ENCODE data around the gene TOM1L1.

TOM1L1 gene

GRCh38 chr17:54887787-54888186, 12.9 kb upstream of the TOM1L1 start:
- no peak overlapping the region for H2AFZ ChIP-seq
- H3K4me3 ChIP-seq (ENCODE audit: low read depth, low read length): no peak overlapping the region
- H3K9me3 ChIP-seq (ENCODE audit: control insufficient read depth, low read length): no peaks in the 10 kb centered on the region
- no peak for TF ChIP-seq CTCF (IDR thresholded peaks at IDR 0.05)
- no peak overlapping the region for H3K9ac ChIP-seq
- H3K27me3 ChIP-seq (ENCODE audit: control insufficient read depth, insufficient read depth, low read length): no peaks in the 10 kb centered on the region
- H3K4me2 ChIP-seq (ENCODE audit: low read length): no peak overlapping the region
- no peak overlapping the region for H3K27ac ChIP-seq
- H3K79me2 ChIP-seq: no peaks in the 10 kb centered on the region
- no peaks in the 10 kb centered on the region for H3K36me3 ChIP-seq (ENCODE audit: control insufficient read depth, insufficient read depth, low read length)
- peaks cover 6% of the 10 kb centered on the region for H3K4me1 ChIP-seq

- Histone ChIP-seq H3K4me3 (ENCODE audit: low read depth, low read length) (no peak overlapping the region), H3K9ac (no peak overlapping the region), H3K27ac (no peak overlapping the region), H3K27me3 (ENCODE audit: control insufficient read depth, insufficient read depth, low read length) (no peaks in the 10 kb centered on the region), H3K4me2 (ENCODE audit: low read length) (no peak overlapping the region), H3K9me3 (ENCODE audit: control insufficient read depth, low read length) (no peaks in the 10 kb centered on the region), H3K36me3 (ENCODE audit: control insufficient read depth, insufficient read depth, low read length) (no peaks in the 10 kb centered on the region), H3K4me1 (peaks cover 6% of the 10 kb centered on the region), H2AFZ (no peak overlapping the region), H3K79me2 (no peaks in the 10 kb centered on the region)
- TF ChIP-seq CTCF (IDR thresholded peaks at IDR 0.05): no peak
Observed at GRCh38 chr17:54888254-54888653, 12.4 kb upstream of the TOM1L1 start.

- no peak for TF ChIP-seq CTCF (IDR thresholded peaks at IDR 0.05)
- Histone ChIP-seq H3K27ac (no peak overlapping the region), H3K9ac (no peak overlapping the region)
Observed at GRCh38 chr17:54888981-54889380, 11.7 kb upstream of the TOM1L1 start.

GRCh38 chr17:54891176-54891821, 9.4 kb upstream of the TOM1L1 start:
- H3K9ac ChIP-seq: no peak overlapping the region
- no peak overlapping the region for H2AFZ ChIP-seq
- H3K79me2 ChIP-seq: no peaks in the 10 kb centered on the region
- no peaks in the 10 kb centered on the region for H3K27me3 ChIP-seq (ENCODE audit: control insufficient read depth, insufficient read depth, low read length)
- TF ChIP-seq CTCF (IDR thresholded peaks at IDR 0.05): peak; percentile 56
- H3K4me3 ChIP-seq (ENCODE audit: low read depth, low read length): no peak overlapping the region
- H3K36me3 ChIP-seq (ENCODE audit: control insufficient read depth, insufficient read depth, low read length): no peaks in the 10 kb centered on the region
- no peak overlapping the region for H3K4me2 ChIP-seq (ENCODE audit: low read length)
- peaks cover 6% of the 10 kb centered on the region for H3K4me1 ChIP-seq
- H3K9me3 ChIP-seq (ENCODE audit: control insufficient read depth, low read length): no peaks in the 10 kb centered on the region
- H3K27ac ChIP-seq: no peak overlapping the region

More at GRCh38 chr17:54888981-54889380, 11.7 kb upstream of the TOM1L1 start:
- no peaks in the 10 kb centered on the region for H3K9me3 ChIP-seq (ENCODE audit: control insufficient read depth, low read length)
- peak overlapping the region; percentile 54 for H2AFZ ChIP-seq
- H3K36me3 ChIP-seq (ENCODE audit: control insufficient read depth, insufficient read depth, low read length): no peaks in the 10 kb centered on the region
- no peaks in the 10 kb centered on the region for H3K27me3 ChIP-seq (ENCODE audit: control insufficient read depth, insufficient read depth, low read length)
- no peak overlapping the region for H3K4me3 ChIP-seq (ENCODE audit: low read depth, low read length)
- H3K4me2 ChIP-seq (ENCODE audit: low read length): no peak overlapping the region
- no peaks in the 10 kb centered on the region for H3K79me2 ChIP-seq
- peaks cover 6% of the 10 kb centered on the region for H3K4me1 ChIP-seq

GRCh38 chr17:54892360-54892759, 8.3 kb upstream of the TOM1L1 start:
- TF ChIP-seq CTCF (IDR thresholded peaks at IDR 0.05): no peak
- Histone ChIP-seq H3K9me3 (ENCODE audit: control insufficient read depth, low read length) (no peaks in the 10 kb centered on the region), H3K27ac (no peak overlapping the region), H2AFZ (no peak overlapping the region), H3K4me1 (peaks cover 6% of the 10 kb centered on the region), H3K79me2 (no peaks in the 10 kb centered on the region), H3K36me3 (ENCODE audit: control insufficient read depth, insufficient read depth, low read length) (no peaks in the 10 kb centered on the region), H3K4me2 (ENCODE audit: low read length) (no peak overlapping the region), H3K4me3 (ENCODE audit: low read depth, low read length) (no peak overlapping the region), H3K27me3 (ENCODE audit: control insufficient read depth, insufficient read depth, low read length) (no peaks in the 10 kb centered on the region), H3K9ac (no peak overlapping the region)

All from parathyroid adenoma (tissue), 2 donors.